Renal pelvis (tissue), 4 donors: ENCODE measurements around the gene ERLEC1. TPM values are rescaled to one million over a fixed set of nuclear protein-coding genes. Genes with fewer than 3 reads are reported as not detected.
"Not testable (repeated sequence)": the region's sequence is repeated elsewhere in the genome, so short reads cannot be mapped to it uniquely, and the experiment has no call there.

Source experiments
- DNase-seq: peaks from one replicate; pipeline ENCODE4 v3.0.0-alpha.2; 2013
- polyA plus RNA-seq, 3 donors: library from polyadenylated mRNA; unstranded; fragments of 120-200 nt; gene quantifications; one replicate each; pipeline ENCODE4 v1.2.1, GENCODE V29; 2013; ENCODE audit not compliant: insufficient read length in 3 of 3

ERLEC1 gene
- polyA plus RNA-seq, 3 donors = 62.7 to 66.3 (median 65.4) TPM

GRCh38 chr2:53826587-53827397 lies 39.9 kb downstream of the ERLEC1 start:
- no peak for DNase-seq

GRCh38 chr2:53827398-53828175 lies 40.7 kb downstream of the ERLEC1 start:
- DNase-seq = no peak

DNA sequence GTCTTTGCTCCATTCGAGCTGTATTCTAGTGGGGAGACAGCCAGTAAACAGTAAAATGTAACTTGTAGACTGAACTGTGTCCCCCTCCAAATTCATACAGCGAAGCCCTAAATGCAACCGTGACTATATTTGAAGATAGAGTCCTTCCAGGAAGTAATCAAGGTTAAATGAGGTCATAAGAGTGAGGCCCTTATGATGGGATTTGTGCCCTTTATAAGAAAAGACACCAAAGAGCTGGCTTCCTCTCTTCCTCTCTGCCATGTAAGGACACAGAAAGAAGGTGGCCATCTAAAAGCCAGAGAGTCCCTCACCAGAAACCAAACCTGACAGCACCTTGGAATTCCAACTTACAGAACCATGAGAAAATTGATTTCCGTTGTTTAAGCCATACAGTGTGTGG lies 41.5 kb downstream of the ERLEC1 start:
- no peak for DNase-seq

GRCh38 chr2:53829273-53829979 lies 42.6 kb downstream of the ERLEC1 start:
- no peak for DNase-seq

DNA sequence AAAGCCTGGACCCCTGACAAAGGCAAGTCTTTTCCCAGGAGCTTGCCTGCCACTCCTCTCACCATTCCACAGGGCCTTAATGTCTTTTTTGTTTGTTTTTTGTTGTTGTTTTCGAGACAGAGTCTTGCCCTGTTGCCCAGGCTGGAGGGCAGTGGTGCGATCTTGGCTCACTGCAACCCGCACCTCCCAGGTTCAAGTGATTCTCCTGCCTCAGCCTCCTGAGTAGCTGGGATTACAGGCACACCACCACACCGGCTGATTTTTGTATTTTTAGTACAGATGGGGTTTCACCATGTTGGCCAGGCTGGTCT lies 43.1 kb downstream of the ERLEC1 start:
- not testable (repeated sequence) for DNase-seq

- DNase-seq = no peak
These were observed 53.7 kb downstream of the ERLEC1 start for GRCh38 chr2:53840580-53840979.

DNA sequence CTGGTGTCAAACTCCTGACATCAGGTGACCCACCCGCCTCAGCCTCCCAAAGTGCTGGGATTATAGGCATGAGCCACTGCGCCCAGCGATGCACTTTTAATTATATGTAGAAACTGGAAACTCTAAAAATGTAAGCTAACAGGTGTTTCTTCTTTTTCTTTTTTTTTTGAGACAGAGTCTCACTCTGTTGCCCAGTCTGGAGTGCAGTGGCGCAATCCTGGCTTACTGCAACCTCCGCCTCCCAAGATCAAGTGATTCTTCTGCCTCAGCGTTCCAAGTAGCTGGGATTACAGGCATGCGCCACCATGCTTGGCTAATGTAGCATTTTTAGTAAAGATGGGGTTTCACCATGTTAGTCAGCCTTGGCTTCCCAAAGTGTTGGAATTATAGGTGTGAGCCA lies 54.8 kb downstream of the ERLEC1 start:
- DNase-seq = not testable (repeated sequence)

DNA sequence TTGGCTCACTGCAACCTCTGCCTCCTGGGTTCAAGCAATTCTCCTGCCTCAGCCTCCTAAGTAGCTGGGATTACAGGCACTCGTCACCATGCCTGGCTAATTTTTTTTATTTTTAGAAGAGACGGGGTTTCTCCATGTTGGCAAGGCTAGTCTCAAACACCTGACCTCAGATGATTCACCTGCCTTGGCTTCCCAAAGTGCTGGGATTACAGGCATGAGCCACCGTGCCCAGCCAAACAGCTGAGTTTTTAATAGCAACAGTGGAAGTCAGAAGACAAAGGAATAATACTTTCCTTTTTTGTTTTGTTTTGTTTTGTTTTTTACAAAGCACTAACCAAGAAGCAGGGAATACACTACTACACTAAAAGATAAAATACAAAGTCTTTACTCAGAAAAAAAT lies 56.0 kb downstream of the ERLEC1 start:
- DNase-seq = no peak

- DNase-seq = no peak
These were observed 56.8 kb downstream of the ERLEC1 start for GRCh38 chr2:53843595-53843994.

DNA sequence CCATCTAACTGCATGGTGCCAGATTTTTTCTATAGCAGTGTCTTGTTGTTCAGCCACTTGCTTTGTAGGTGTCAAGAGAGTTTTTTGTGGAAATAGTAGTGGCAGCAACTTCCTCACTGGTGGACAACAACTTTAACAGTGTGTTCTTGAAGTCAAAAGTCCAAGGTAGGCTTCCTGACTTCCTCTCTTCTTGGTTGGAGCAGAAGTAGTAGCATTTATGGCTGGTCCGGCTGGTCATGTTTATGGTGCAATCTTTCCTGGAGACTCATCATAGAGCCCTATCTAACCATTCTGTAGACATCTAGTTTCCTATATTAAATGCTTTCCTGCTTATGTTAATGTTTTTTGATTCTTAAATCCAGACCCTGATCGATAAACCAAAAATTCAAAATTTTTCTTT lies 61.2 kb downstream of the ERLEC1 start:
- DNase-seq = no peak

DNA sequence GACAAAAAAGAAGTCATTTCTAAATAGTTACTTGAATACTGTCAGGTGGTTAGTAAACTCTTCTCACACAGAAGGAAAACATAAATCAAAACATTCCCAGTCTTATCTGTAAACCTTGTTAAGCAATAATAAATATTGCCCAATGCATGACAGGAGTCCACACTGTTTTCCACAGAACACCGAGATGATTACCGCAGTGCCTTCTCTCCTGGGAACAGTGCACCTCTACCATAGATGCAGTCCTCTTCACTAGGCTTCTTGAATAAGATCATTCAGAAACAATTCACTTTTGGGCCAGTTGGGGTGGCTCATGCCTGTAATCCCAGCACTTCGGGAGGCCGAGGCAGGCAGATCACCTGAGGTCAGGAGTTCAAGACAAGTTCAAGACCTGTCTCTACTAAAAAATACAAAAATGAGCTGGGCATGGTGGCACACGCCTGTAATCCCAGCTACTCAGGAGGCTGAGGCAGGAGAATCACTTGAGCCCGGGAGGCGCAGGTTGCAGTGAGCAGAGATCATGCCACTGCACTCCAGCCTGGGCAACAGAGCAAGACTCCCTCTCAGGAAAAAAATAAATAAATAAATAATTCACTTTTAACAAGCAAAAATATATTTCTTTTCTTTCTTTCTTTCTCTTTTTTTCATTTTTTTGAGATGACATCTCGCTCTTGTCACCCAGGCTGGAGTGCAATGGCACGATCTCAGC lies 64.4 kb downstream of the ERLEC1 start:
- not testable (repeated sequence) for DNase-seq

- DNase-seq = no peak
These were observed 65.7 kb downstream of the ERLEC1 start for GRCh38 chr2:53852532-53852931.

GRCh38 chr2:53854678-53855077 lies 67.8 kb downstream of the ERLEC1 start:
- DNase-seq = no peak

DNA sequence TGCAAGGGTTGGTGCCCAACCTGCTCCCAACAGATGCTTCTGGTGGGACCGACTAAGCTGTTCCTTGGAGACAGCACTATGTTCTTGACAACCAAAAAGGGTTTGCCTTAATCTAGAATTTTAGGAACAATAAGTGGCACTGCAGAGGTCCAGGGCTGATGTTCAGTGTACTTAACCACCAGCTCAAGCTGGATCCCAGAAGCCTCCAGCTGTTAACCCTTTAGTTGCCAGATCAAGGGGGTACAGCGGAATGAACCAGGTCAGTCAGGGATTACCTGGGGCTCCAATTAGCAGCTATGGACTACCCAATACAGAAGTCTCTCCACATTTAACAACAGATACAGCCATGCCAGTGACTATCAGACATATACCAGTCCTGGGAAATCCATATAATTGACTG lies 69.4 kb downstream of the ERLEC1 start:
- no peak for DNase-seq

DNA sequence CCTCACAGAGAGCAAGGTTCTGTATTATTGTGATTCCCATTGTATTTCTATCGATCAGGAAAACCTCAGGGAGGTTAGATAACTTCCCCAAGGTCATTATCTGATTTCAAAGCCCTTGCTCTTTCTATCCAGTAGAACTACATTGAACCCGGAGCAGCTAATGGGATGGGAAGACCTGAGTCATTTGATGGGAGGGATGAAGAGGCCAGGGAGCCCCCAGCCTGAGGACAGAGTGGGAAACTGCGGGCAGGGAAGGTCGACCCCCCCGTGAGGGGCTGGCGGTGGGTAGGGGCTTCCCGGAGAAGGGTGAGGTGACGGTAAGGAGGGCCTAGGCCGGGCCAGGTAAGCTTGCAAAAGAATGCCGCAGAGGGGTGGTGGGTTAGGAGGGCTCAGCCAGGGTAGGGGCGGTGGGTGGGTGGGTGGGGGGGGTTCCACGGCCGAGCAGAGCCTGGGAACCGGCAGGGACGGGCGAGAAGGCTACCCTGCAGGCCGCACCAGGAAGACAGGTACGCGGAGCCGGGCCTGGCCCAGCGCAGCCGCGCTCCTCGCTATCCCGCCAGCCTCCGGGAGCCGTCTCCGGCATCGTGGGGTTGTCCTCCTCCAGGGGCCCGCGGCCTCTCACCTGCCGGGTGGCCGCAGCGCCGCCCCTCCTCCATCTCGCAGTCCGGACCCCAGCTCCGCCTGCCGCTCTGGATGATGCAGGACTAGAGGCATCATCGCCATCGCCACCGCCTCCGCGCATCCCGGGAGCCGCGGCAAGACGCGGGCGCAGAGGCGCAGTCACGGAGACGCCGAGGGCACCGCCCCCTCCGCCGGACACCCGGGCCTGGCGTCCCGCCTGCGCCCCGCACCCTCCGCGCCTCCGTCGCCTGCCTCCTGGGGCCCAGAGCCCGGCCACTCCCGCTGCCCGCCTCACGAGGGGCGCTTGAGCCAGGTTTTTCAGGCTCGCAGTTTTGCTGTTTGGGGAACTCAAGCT lies 72.7 kb downstream of the ERLEC1 start, which contains the start of gene GPR75:
Gene GPR75, minus strand, starts transcription at position 762 of the 976 bp plus-strand sequence. CDS start 5,211 bp downstream, outside the sequence.
- peak; percentile 23 for DNase-seq

GRCh38 chr2:53861824-53862223 lies 75.0 kb downstream of the ERLEC1 start:
- no peak for DNase-seq

DNA sequence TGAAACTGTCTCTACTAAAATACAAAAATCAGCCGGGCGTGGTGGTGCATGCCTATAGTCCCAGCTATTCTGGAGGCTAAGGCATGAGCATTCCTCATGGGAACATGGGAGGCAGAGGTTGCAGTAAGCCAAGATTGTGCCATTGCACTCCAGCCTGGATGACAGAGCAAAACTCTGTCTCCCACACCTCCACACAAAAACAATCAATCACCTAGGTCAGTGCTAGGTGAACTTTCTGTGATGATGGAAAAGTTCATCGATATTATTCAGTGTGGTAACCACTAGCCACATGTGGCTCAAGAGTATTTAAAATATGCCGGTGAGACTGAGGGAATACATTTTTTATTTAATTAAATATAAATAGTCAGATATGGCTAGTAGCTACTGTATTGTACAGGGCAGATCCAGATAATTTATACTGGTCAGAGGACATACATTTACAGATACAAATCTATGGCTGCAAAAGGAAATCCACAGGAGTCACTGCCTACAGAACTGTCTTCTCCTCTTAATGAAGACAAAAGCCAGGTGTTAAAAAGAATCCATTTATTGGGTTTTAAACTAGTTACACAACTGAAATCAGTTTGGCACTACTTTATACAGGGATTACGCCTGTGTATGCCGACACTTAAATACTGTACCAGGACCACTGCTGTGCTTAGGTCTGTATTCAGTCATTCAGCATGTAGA lies 76.8 kb downstream of the ERLEC1 start:
- no peak for DNase-seq

DNA sequence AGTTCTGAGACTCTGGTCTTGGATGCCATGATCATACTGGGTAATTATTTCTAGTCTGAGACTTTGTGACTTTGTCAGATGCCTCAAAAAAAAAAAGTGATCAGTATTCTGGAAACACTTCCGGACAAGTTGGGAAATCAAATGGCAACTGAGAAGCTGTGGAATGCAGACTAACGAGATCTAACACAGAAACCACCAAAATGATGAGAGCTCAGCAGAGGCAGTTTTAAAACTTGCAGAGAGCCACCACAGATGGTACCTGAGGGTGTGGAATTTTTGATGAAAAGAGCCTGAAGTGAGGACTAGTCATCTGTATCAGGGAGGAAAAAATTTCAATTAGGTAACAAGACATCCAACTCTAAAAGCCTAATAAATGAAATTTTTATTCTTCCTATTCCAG lies 78.4 kb downstream of the ERLEC1 start:
- DNase-seq = no peak

- peak; percentile 3 for DNase-seq
These were observed 79.1 kb downstream of the ERLEC1 start for GRCh38 chr2:53865962-53866361.

- DNase-seq = no peak
These were observed 80.3 kb downstream of the ERLEC1 start for GRCh38 chr2:53867169-53867568.
